Astrocyte (in vitro differentiated cells and primary cell): ENCODE data around the gene UFL1.

Experiments
- CTCF ChIP-seq: IDR thresholded peaks from 2 replicates; pipeline ENCODE4 v1.5.1; 2011; ENCODE audit warnings: low read depth, mild to moderate bottlenecking, inconsistent platforms, low read length, moderate library complexity; ENCODE audit not compliant: insufficient read depth
- EZH2 ChIP-seq: IDR thresholded peaks from 2 replicates; pipeline ENCODE4 v1.6.1; 2012; ENCODE audit warnings: mild to moderate bottlenecking, low read length, inconsistent platforms; ENCODE audit not compliant: insufficient read depth

GRCh38 chr6:96521644-96522464, at the start of gene UFL1:
- no peak for TF ChIP-seq EZH2
- TF ChIP-seq CTCF: no peak
